ENCODE data around the gene ASPM.

ASPM gene

DNA sequence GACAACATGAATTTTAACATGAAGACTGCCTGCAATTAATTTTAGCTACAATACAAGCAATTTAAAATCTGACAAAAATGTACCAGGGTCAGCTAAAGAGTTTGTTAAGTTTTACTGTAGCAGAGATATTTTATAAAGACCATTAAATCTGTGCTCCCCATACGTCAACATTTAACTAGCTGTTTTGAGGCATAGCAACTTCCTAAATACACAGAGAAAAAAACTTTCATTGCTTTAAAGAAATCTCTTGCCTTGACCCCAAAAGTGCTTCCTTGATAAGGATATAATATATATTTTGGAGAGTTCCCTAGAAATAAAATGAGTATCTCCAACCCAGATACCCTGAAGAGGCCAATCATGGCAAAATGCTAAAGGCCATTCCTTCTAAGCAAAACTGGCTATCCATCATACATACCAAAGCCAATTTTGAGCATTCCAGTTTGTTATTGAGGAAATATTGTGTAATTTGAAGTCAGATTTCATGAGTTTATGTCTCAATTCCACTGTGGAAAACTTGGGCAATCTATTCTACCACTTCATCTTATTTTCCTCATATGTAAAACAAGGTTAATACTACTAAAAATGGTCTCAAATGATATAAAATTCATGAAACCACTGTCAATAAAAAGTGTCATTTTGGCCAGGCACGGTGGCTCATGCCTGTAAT, 19.1 kb downstream of the ASPM start:
- no peak for DNase-seq (ENCODE audit: low spot score)
- TF ChIP-seq, protein P1, sequence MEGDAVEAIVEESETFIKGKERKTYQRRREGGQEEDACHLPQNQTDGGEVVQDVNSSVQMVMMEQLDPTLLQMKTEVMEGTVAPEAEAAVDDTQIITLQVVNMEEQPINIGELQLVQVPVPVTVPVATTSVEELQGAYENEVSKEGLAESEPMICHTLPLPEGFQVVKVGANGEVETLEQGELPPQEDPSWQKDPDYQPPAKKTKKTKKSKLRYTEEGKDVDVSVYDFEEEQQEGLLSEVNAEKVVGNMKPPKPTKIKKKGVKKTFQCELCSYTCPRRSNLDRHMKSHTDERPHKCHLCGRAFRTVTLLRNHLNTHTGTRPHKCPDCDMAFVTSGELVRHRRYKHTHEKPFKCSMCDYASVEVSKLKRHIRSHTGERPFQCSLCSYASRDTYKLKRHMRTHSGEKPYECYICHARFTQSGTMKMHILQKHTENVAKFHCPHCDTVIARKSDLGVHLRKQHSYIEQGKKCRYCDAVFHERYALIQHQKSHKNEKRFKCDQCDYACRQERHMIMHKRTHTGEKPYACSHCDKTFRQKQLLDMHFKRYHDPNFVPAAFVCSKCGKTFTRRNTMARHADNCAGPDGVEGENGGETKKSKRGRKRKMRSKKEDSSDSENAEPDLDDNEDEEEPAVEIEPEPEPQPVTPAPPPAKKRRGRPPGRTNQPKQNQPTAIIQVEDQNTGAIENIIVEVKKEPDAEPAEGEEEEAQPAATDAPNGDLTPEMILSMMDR (IDR thresholded peaks at IDR 0.05; ENCODE audit: extremely low read depth, missing control alignments) = no peak

DNA sequence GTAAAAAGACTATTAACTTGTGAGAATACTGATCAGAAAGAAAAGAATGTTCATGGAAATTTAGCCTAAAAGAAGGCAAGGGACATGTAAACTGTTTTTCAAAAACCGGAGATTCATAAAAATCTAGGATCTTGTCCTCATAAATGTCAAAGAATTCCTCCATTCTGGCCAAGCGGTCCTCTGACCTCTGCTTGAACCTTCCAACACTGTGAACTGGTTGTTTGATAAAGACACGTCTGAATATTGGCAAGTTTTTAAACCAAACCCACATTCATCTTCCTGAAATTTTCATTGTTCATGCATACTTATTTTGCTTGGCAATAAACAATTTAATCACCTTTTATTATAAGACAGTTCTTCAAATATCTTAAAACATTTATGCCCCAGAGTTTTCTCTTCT, 19.8 kb downstream of the ASPM start:
- TF ChIP-seq, protein P1 (IDR thresholded peaks at IDR 0.05; ENCODE audit: extremely low read depth, missing control alignments) = no peak

DNA sequence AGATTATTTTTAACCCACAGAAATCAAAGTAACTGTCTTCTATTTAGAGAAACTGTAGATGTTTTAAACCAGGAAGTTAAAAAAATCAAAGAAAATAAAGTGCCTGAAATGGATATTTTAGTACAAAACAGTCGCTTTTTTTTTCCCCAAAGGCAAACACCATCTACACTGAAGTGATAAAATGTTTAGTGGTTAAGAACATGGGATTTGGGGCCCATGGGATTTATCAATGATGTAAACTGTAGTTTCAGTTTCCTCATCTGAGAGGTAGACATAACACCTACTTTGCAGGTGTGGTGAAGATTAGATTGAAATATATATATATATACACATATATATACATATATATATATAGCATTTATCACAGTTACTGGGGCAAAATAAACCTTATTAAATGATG, 22.1 kb downstream of the ASPM start:
- TF ChIP-seq, protein P1 (IDR thresholded peaks at IDR 0.05; ENCODE audit: extremely low read depth, missing control alignments) = no peak
- no peak for DNase-seq (ENCODE audit: low spot score)

More for the DNA sequence above, 19.8 kb downstream of the ASPM start:
- DNase-seq (ENCODE audit: low spot score) = no peak

DNA sequence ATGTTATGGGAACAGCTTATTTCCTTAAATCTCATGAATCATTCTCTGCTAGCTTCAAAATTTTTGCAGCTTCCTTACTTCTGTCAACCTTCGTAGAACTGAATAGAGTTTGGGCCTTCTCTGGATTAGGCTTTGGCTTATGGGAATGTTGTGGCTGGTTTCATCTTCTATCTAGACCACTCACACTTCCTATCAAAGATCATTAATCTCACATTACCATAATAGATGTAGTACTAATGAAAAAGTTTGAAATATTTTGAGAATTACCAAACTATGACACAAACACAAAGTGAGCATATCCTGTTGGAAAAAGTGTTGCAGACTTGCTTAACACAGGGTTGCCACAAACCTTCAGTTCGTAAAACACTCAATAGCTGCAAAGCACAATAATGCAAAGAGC, 30.3 kb downstream of the ASPM start:
- TF ChIP-seq, protein P1 (IDR thresholded peaks at IDR 0.05; ENCODE audit: extremely low read depth, missing control alignments) = no peak
- no peak for DNase-seq (ENCODE audit: low spot score)

DNA sequence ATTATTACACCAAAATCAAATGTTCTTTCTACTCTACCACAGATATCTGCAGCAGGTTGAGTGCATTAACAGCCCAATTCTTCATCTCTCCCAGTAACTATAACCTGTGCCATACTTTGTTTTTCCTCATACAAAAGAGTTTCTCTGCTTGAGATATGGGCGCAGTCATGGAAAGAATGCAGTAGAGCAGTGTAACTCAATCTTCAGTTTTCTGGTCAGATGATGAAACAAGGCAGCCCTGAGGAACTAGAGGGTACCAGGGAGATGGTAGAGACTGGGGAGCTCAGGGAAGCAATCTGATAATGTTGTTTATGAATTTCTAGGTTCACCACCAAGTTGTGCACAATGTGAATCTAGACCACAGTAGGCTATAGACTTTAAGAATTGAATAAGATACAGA, 39.6 kb downstream of the ASPM start:
- no peak for DNase-seq (ENCODE audit: low spot score)

DNA sequence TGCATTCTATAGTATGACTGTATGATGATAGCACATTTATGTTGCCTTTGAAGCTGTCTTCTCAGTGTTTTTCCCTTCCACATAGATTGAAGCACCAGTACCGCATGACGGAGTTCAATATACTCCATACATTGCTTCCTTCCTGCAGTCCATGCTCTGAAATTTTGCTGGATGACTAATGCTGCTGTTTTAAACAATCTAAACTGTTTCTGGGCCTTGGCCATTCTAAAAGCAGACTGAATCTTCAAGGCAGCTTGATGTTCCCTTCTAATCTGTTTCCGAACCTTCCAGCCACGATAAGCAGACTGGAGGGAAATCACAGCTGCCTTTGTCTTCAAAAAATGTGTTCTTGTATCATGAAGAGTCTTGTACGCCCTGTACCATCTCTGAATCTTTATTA, 43.2 kb downstream of the ASPM start:
- no peak for DNase-seq (ENCODE audit: low spot score)
- TF ChIP-seq, protein P1 (IDR thresholded peaks at IDR 0.05; ENCODE audit: extremely low read depth, missing control alignments) = no peak

More for the DNA sequence above, 39.6 kb downstream of the ASPM start:
- TF ChIP-seq, protein P1 (IDR thresholded peaks at IDR 0.05; ENCODE audit: extremely low read depth, missing control alignments) = no peak

DNA sequence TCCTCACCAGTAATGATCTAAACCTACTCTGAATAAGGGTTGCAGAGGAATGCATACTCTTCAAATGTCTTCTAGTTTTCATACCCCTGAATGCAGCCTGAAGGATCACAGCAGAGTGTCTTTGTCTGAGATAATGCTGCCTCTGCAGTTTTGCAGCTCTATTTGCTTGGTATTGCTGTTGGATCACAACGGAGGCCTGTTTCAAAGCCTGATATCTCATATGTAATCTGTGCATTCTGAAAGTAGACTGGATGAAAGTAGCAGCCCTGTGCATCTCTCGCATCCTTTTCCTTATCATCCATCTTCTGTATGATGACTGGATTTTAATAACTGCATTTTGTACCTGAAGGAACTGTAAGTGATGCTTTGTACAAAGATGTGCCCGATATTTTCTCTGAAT, 44.5 kb downstream of the ASPM start:
- DNase-seq (ENCODE audit: low spot score) = no peak
- TF ChIP-seq, protein P1 (IDR thresholded peaks at IDR 0.05; ENCODE audit: extremely low read depth, missing control alignments) = no peak
